D721Med (cell line): ENCODE results near the gene PGF.

ENCODE experiments used
- DNase-seq: peaks from one replicate; pipeline ENCODE4 v3.0.0; 2011; ENCODE audit warnings: low spot score; ENCODE audit not compliant: insufficient read length
- FAIRE-seq: peaks from 2 replicates; lab custom pipeline; 2011; peaks lifted over from hg19 to GRCh38; lab: Jason Lieb, UNC
- CTCF ChIP-seq: IDR thresholded peaks from 2 replicates; pipeline ENCODE4 v1.5.1; 2012; ENCODE audit warnings: mild to moderate bottlenecking, control low read depth; ENCODE audit not compliant: insufficient read depth; ENCODE audit errors: missing control alignments

Gene PGF

GRCh38 chr14:74945852-74946658 is 9.3 kb downstream of the PGF start:
- DNase-seq (peak; percentile 93), FAIRE-seq (peak; percentile 48)
- peak; percentile 96 for TF ChIP-seq CTCF

GRCh38 chr14:74945261-74945851 is 10.0 kb downstream of the PGF start:
- DNase-seq: no peak
- FAIRE-seq: no peak
- TF ChIP-seq CTCF: peak; percentile 44

- no peak for FAIRE-seq
- DNase-seq: no peak
- TF ChIP-seq CTCF: no peak
These were observed 12.8 kb downstream of the PGF start for GRCh38 chr14:74942608-74943007.

- DNase-seq (no peak), FAIRE-seq (no peak)
- no peak for TF ChIP-seq CTCF
These were observed 13.2 kb downstream of the PGF start for GRCh38 chr14:74942181-74942580.

GRCh38 chr14:74941676-74942097 is 13.7 kb downstream of the PGF start:
- no peak for FAIRE-seq
- no peak for DNase-seq

GRCh38 chr14:74940956-74941565 is 14.3 kb downstream of the PGF start:
- no peak for TF ChIP-seq CTCF
- DNase-seq (no peak), FAIRE-seq (no peak)

More at GRCh38 chr14:74941676-74942097, 13.7 kb downstream of the PGF start:
- TF ChIP-seq CTCF: no peak
